ENCODE results near the gene UBA1.

UBA1 gene

GRCh38 chrX:47187106-47187677 lies 6.4 kb upstream of the UBA1 start:
- in situ Hi-C loops (cut with MboI; ENCODE audit: low sequenced_read_pairs), result no loop called here

- in situ Hi-C loops (cut with MboI; ENCODE audit: low sequenced_read_pairs), result no loop called here
Measured at GRCh38 chrX:47189906-47190305, 3.7 kb upstream of the UBA1 start.

- in situ Hi-C loops (cut with MboI; ENCODE audit: low sequenced_read_pairs), result no loop called here
Measured at GRCh38 chrX:47190445-47191269, 3.0 kb upstream of the UBA1 start.

GRCh38 chrX:47191331-47191730 lies 2.3 kb upstream of the UBA1 start:
- in situ Hi-C loops (cut with MboI; ENCODE audit: low sequenced_read_pairs), result no loop called here

GRCh38 chrX:47191806-47192401 lies 1.7 kb upstream of the UBA1 start:
- in situ Hi-C loops (cut with MboI; ENCODE audit: low sequenced_read_pairs), result no loop called here

GRCh38 chrX:47194194-47194787 lies 662 bp downstream of the UBA1 start:
- in situ Hi-C loops (cut with MboI; ENCODE audit: low sequenced_read_pairs), result no loop called here

- in situ Hi-C loops (cut with MboI; ENCODE audit: low sequenced_read_pairs), result no loop called here
Measured at GRCh38 chrX:47196098-47196497, 2.5 kb downstream of the UBA1 start.

- in situ Hi-C loops (cut with MboI; ENCODE audit: low sequenced_read_pairs), result no loop called here
Measured at GRCh38 chrX:47197526-47197925, 3.9 kb downstream of the UBA1 start.

GRCh38 chrX:47198026-47198686 lies 4.5 kb downstream of the UBA1 start:
- in situ Hi-C loops (cut with MboI; ENCODE audit: low sequenced_read_pairs), result no loop called here

- in situ Hi-C loops (cut with MboI; ENCODE audit: low sequenced_read_pairs), result no loop called here
Measured at GRCh38 chrX:47198687-47199080, 5.1 kb downstream of the UBA1 start.

GRCh38 chrX:47199286-47199685 lies 5.7 kb downstream of the UBA1 start:
- in situ Hi-C loops (cut with MboI; ENCODE audit: low sequenced_read_pairs), result no loop called here

- in situ Hi-C loops (cut with MboI; ENCODE audit: low sequenced_read_pairs), result loop anchor here (25.0 kb wide), 1 partner anchor 312 kb away; no protein-coding TSS in a partner anchor
Measured at GRCh38 chrX:47200385-47201150, 6.9 kb downstream of the UBA1 start.

GRCh38 chrX:47201345-47201944 lies 7.8 kb downstream of the UBA1 start:
- in situ Hi-C loops (cut with MboI; ENCODE audit: low sequenced_read_pairs), result loop anchor here (25.0 kb wide), 1 partner anchor 311 kb away; no protein-coding TSS in a partner anchor

- in situ Hi-C loops (cut with MboI; ENCODE audit: low sequenced_read_pairs), result loop anchor here (25.0 kb wide), 1 partner anchor 310 kb away; no protein-coding TSS in a partner anchor
Measured at GRCh38 chrX:47202316-47202715, 8.7 kb downstream of the UBA1 start.

GRCh38 chrX:47202877-47203276 lies 9.2 kb downstream of the UBA1 start:
- in situ Hi-C loops (cut with MboI; ENCODE audit: low sequenced_read_pairs), result loop anchor here (25.0 kb wide), 1 partner anchor 309 kb away; no protein-coding TSS in a partner anchor

- in situ Hi-C loops (cut with MboI; ENCODE audit: low sequenced_read_pairs), result loop anchor here (25.0 kb wide), 1 partner anchor 307 kb away; no protein-coding TSS in a partner anchor
Measured at GRCh38 chrX:47204970-47205369, 11.3 kb downstream of the UBA1 start.

- in situ Hi-C loops (cut with MboI; ENCODE audit: low sequenced_read_pairs), result loop anchor here (25.0 kb wide), 1 partner anchor 306 kb away; no protein-coding TSS in a partner anchor
Measured at GRCh38 chrX:47206316-47206715, 12.7 kb downstream of the UBA1 start.

- in situ Hi-C loops (cut with MboI; ENCODE audit: low sequenced_read_pairs), result loop anchor here (25.0 kb wide), 1 partner anchor 304 kb away; no protein-coding TSS in a partner anchor
Measured at GRCh38 chrX:47208108-47208507, 14.5 kb downstream of the UBA1 start.

GRCh38 chrX:47209508-47210238 lies 16.0 kb downstream of the UBA1 start:
- in situ Hi-C loops (cut with MboI; ENCODE audit: low sequenced_read_pairs), result loop anchor here (25.0 kb wide), 1 partner anchor 303 kb away; no protein-coding TSS in a partner anchor
